Spleen (tissue), 11 donors: ENCODE data around the gene TTLL3. TPM values are rescaled to one million over a fixed set of nuclear protein-coding genes. Genes with fewer than 3 reads are reported as not detected.

Source experiments
- DNase-seq: peaks from one replicate; pipeline ENCODE4 v3.0.0-alpha.2; 2020
- H3K27ac ChIP-seq, 8 donors: fragments of 200-600 bp; sonication (generic) in 7 of 8; 1 replicate in 4 of 8; 2 replicates in 4 of 8; pipeline versions ENCODE4 v1.5.0 to v1.8.0; 2016 to 2021; ENCODE audit warnings: inconsistent platforms in 4 of 8, mild to moderate bottlenecking in 4 of 8, moderate library complexity in 1 of 8
- H3K27me3 ChIP-seq, 7 donors: fragments of 200-600 bp; sonication (generic) in 6 of 7; replicated peaks in 1 of 7; 1 replicate in 4 of 7; 2 replicates in 3 of 7; pipeline versions ENCODE4 v1.5.0 to v1.8.0; 2016 to 2021; ENCODE audit warnings: inconsistent platforms in 3 of 7, mild to moderate bottlenecking in 1 of 7
- H3K36me3 ChIP-seq, 6 donors: fragments of 200-600 bp; sonication (generic) in 5 of 6; 1 replicate in 4 of 6; 2 replicates in 2 of 6; pipeline versions ENCODE4 v1.5.0 to v1.8.0; 2016 to 2021; ENCODE audit warnings: inconsistent platforms in 2 of 6
- H3K4me1 ChIP-seq, 6 donors: fragments of 200-600 bp; sonication (generic) in 5 of 6; 1 replicate in 3 of 6; 2 replicates in 3 of 6; pipeline versions ENCODE4 v1.5.0 to v1.8.0; 2016 to 2021; ENCODE audit warnings: inconsistent platforms in 3 of 6
- H3K4me3 ChIP-seq, 8 donors: fragments of 200-600 bp; sonication (generic) in 7 of 8; 1 replicate in 4 of 8; 2 replicates in 4 of 8; pipeline versions ENCODE4 v1.5.0 to v1.8.0; 2016 to 2021; ENCODE audit warnings: inconsistent platforms in 4 of 8, mild to moderate bottlenecking in 4 of 8, moderate library complexity in 2 of 8
- H3K9me3 ChIP-seq, 8 donors: fragments of 200-600 bp; sonication (generic) in 7 of 8; 1 replicate in 4 of 8; 2 replicates in 4 of 8; pipeline versions ENCODE4 v1.5.0 to v1.8.0; 2016 to 2021; ENCODE audit warnings: inconsistent platforms in 4 of 8
- POLR2A ChIP-seq, 3 donors: fragments of 450-650 bp; IDR thresholded peaks; one replicate each; pipeline ENCODE4 v1.5.1; 2017; ENCODE audit warnings: antibody characterized with exemption in 3 of 3, mild to moderate bottlenecking in 1 of 3
- POLR2AphosphoS5 ChIP-seq, 3 donors: sonication (generic); formaldehyde crosslinking; IDR thresholded peaks; one replicate each; pipeline ENCODE4 v1.5.1; 2017; ENCODE audit warnings: antibody characterized with exemption in 3 of 3
- WGBS, 5 donors: extraction: QIAGEN DNeasy Blood & Tissue Kit in 3 of 5; methylation state at CpG; one replicate each; pipeline versions ENCODE4 v1.1.5 to v1.1.7; 2013 to 2018; 5-methylcytosine and 5-hydroxymethylcytosine counted together
- intact Hi-C: fragments of 100-400 bp; cut with DNase I; formaldehyde crosslinking; loops from one replicate; pipeline ENCODE4 v1.15.0; 2023; ENCODE audit warnings: low total_unique reads
- polyA plus RNA-seq, 3 donors: library from polyadenylated mRNA; stranded (reverse); fragments of 200-250 nt; gene quantifications; one replicate each; pipeline ENCODE4 v1.2.1, GENCODE V29; 2013
- total RNA-seq, 7 donors: library from RNA; depleted of rRNA in 3 of 7; stranded (reverse); fragments of >200 nt in 3 of 7; fragmentation: NEBNext Ultra II Directional in 4 of 7; extraction: Animal tissue kit (Norgen Biotek cat#: 25700) in 4 of 7; gene quantifications; one replicate each; pipeline versions ENCODE4 v1.1.0 to v1.2.1, GENCODE V29; 2016 to 2021
- TF ChIP-seq, protein P1 (sequence below), 11 experiments: fragments of 200-600 bp in 7 of 11; fragments of 450-650 bp in 4 of 11; sonication (generic) in 4 of 11; IDR thresholded peaks in 8 of 11; conservative IDR thresholded peaks in 3 of 11; 1 replicate in 7 of 11; 2 replicates in 4 of 11; pipeline versions ENCODE4 v1.4.0 to v1.8.0; 2016 to 2021; ENCODE audit warnings: antibody characterized with exemption in 11 of 11, inconsistent platforms in 4 of 11, mild to moderate bottlenecking in 1 of 11
- donor health status: healthy with polysubstance abuse.
- donor health status: DM: no; HTN: no; CAD: no; lungs with moderate emphysema.
- donor health status: DM: no; HTN: no; CAD: no.
- donor health status: Bipolar disorder and iron deficiency.
- donor health status: healthy.
- donor health status: DM: no; HTN: no; CAD: no.
- donor health status: DM: yes; HTN: yes; CAD: no.

Gene TTLL3
- total and polyA plus RNA-seq, 10 donors, result 24.8 to 143 (median 74.0) TPM

GRCh38 chr3:9776896-9777693, 33.0 kb upstream of the TTLL3 start:
- WGBS, 5 donors, result 68 to 86% (median 83%) methylated on average over 5 of the region's 5 CpGs
- Histone ChIP-seq H3K4me3 (no peak overlapping the region), H3K9me3 (no peaks in the 10 kb centered on the region), H3K27me3 (no peaks in the 10 kb centered on the region), H3K36me3 (peaks cover 0 to 29% (median 5%) of the 10 kb centered on the region in 6 donors), H3K27ac (no peak overlapping the region), H3K4me1 (peaks cover 22 to 49% (median 39%) of the 10 kb centered on the region in 6 donors)
- peak; percentile 27 for DNase-seq
- TF ChIP-seq, protein P1, sequence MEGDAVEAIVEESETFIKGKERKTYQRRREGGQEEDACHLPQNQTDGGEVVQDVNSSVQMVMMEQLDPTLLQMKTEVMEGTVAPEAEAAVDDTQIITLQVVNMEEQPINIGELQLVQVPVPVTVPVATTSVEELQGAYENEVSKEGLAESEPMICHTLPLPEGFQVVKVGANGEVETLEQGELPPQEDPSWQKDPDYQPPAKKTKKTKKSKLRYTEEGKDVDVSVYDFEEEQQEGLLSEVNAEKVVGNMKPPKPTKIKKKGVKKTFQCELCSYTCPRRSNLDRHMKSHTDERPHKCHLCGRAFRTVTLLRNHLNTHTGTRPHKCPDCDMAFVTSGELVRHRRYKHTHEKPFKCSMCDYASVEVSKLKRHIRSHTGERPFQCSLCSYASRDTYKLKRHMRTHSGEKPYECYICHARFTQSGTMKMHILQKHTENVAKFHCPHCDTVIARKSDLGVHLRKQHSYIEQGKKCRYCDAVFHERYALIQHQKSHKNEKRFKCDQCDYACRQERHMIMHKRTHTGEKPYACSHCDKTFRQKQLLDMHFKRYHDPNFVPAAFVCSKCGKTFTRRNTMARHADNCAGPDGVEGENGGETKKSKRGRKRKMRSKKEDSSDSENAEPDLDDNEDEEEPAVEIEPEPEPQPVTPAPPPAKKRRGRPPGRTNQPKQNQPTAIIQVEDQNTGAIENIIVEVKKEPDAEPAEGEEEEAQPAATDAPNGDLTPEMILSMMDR (IDR thresholded peaks at IDR 0.05 in 8 of 11, conservative IDR thresholded peaks at IDR 0.05 in 3 of 11), result no peak
- TF ChIP-seq POLR2AphosphoS5 (IDR thresholded peaks at IDR 0.05), result no peak
- TF ChIP-seq POLR2A (IDR thresholded peaks at IDR 0.05), result no peak
- intact Hi-C loops, result no loop called here

DNA sequence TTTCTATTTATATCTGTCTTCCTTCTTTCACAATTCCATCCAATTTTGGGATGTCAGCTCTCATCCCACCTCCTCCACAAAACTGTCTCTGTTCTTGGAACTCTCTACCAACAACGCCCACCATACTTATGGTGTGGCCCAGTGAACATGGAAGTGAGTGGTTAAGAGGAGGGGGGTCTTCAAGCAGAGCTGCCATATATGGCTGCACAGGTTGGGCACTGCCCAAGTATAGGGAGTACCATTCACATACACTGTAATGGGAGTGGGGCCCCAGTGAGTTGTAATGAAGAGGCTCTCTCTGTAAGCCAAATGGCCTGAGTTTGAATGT, 32.4 kb upstream of the TTLL3 start:
- peak; percentile 21 for DNase-seq
- Histone ChIP-seq H3K27ac (no peak overlapping the region), H3K9me3 (no peaks in the 10 kb centered on the region), H3K4me3 (no peak overlapping the region), H3K36me3 (peaks cover 0 to 34% (median 11%) of the 10 kb centered on the region in 6 donors), H3K27me3 (no peaks in the 10 kb centered on the region), H3K4me1 (peaks cover 26 to 55% (median 44%) of the 10 kb centered on the region in 6 donors)
- intact Hi-C loops, result no loop called here
- TF ChIP-seq POLR2AphosphoS5 (IDR thresholded peaks at IDR 0.05) (no peak), POLR2A (IDR thresholded peaks at IDR 0.05) (no peak)
- TF ChIP-seq, protein P1 (IDR thresholded peaks at IDR 0.05 in 8 of 11, conservative IDR thresholded peaks at IDR 0.05 in 3 of 11), result no peak
- 85 to 96% (median 94%) methylated on average over 1 of the region's 1 CpG for WGBS, 5 donors

GRCh38 chr3:9778143-9779074, 31.7 kb upstream of the TTLL3 start:
- 76 to 95% (median 81%) methylated on average over 5 of the region's 5 CpGs for WGBS, 5 donors
- H3K36me3 ChIP-seq, result peaks cover 0 to 42% (median 18%) of the 10 kb centered on the region in 6 donors
- H3K27ac ChIP-seq, result peak overlapping the region in 2 of 8 donors; percentile 82 to 89
- H3K4me3 ChIP-seq, result no peak overlapping the region
- TF ChIP-seq, protein P1 (IDR thresholded peaks at IDR 0.05 in 8 of 11, conservative IDR thresholded peaks at IDR 0.05 in 3 of 11), result no peak
- TF ChIP-seq POLR2A (IDR thresholded peaks at IDR 0.05), result no peak
- intact Hi-C loops, result no loop called here
- peak; percentile 44 for DNase-seq
- H3K9me3 ChIP-seq, result no peaks in the 10 kb centered on the region
- H3K4me1 ChIP-seq, result peaks cover 26 to 61% (median 47%) of the 10 kb centered on the region in 6 donors
- no peaks in the 10 kb centered on the region for H3K27me3 ChIP-seq
